T-helper 1 cell treated with Interleukin-12 subunit alpha and Interleukin-12 subunit beta and Interleukin-4 antibody, amounts not matched to agents 30 ng/mL and 1 ng/mL, for 36 hours (primary cell): ENCODE data around the gene SMIM12. TPM values are rescaled to one million over a fixed set of nuclear protein-coding genes. Genes with fewer than 3 reads are reported as not detected.
"Not testable (repeated sequence)": the region's sequence is repeated elsewhere in the genome, so short reads cannot be mapped to it uniquely, and the experiment has no call there.

Source experiments
- intact Hi-C: fragments of 100-400 bp; cut with micrococcal nuclease; formaldehyde crosslinking; loops from one replicate; pipeline ENCODE4 v1.15.1; 2024
- total RNA-seq: library from RNA; stranded (reverse); gene quantifications from 2 replicates; pipeline ENCODE4 v1.2.3, GENCODE V29; 2022

The SMIM12 gene
- total RNA-seq, 1 donor from 2014 or later, result 55.5 TPM

DNA sequence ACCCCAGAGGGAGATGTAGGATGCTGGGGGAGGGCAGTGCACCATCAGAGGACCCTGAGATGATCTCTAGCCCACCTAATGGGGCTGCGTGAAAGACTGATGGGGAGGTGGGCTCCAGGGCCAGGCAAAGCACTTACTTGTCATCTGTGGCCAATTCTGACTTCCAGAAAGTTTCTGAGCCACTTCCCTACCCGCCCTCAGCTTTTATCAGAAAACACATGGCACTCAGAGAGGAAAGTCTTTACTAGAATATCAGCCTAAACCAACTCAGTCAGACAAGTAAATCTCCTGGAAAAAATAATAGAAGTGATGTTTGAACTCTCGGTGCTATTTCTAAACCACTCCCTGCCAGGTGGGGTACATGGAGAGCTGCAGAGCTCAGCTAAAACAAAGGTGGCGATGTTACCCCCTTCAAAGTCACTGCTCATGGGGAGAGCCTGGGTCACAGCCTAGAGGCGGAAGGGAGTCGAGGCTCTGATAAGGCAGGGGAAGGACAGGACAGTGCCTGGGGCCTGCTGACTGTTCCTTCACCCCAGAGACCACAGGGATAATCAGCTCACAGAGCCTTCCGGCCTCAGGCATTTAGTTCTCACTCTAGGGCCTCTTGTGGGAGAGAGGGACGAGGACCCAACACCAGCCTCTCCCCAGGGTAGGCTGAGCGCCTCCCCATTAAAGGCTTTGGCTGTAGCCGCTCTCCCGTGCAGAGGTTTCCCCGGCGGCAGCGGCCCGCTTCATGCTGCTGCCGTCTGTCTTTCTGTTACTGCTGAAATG, 14.2 kb downstream of the SMIM12 start:
- intact Hi-C loops, result no loop called here

DNA sequence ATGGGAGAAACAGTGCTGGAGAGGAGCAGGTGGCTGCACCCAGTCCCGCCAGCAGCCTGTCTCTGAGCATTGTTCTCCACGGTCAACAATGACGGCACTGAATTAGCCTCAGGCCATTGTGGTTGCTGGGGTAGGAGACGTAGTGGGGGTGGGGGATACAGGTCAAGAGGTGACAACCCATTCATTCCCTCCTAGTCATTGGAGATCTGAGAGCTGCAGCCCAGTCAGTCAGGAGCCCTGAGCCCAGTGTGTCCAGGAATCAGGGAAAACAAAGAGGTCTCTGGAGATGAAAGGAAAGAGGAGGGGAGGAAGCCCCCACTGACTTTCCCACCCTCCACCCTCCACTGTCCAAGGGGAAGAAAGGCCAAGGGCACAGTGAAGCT, 15.3 kb downstream of the SMIM12 start:
- intact Hi-C loops, result no loop called here

DNA sequence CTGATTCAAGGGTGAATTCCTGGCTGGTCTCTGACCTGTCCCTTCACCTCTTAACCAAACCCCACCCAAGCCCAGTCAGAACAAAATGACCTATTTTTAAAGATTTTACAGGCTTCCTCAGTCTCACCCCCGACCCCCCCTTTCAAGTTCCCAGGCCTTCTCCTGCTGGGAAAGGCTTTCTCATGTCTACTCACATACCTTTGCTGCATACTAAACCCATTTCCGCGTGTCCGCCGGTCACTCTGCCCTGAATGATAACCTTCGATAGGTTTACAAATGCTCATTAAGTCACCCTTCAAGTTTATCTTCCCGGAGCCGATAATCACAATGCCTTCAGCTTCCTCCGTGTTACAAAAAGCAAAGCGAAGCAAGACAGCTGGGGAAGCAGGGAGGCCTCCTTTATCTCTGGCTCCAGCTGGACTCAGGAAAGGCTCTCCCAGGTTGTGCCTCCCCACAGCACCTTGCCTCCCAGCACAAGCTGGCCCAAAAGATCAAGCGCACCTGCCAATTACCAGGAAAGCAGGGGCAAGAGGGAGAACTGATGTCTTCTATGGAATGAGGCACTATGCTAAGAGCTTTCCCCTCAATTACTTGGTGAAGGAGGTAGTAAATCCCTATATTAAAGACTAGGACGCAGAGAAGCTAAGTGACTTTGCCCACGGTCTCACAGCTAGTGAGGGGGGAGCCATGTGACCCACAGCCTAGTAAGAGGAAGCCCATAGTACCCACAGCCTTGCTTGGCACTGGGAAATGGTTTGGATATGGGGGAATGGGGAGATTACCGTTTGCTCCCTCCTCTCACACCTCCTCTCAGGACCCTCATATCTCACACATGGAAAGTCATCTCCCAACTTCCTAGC, 15.9 kb downstream of the SMIM12 start:
- intact Hi-C loops, result no loop called here

DNA sequence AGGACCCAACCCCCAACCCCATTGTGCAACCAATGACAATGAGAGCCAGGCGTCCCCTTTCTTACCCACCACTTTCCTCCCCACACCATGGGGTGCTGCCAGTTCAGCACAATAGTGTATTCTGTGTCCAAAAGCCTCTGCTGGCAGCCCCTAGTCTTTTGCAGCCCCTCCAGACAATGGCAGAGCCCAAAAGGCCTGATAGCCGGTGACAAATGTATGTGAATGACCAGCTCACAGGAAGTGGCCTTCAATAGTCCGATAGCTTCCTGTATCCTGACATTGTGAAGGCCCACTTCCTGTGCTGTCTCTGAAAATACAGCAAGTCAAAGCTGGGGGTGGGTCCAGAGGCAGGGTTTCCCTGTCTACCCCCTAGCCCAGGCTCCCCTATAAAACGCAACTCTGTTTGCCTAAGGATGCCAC, 16.6 kb downstream of the SMIM12 start:
- intact Hi-C loops, result no loop called here

DNA sequence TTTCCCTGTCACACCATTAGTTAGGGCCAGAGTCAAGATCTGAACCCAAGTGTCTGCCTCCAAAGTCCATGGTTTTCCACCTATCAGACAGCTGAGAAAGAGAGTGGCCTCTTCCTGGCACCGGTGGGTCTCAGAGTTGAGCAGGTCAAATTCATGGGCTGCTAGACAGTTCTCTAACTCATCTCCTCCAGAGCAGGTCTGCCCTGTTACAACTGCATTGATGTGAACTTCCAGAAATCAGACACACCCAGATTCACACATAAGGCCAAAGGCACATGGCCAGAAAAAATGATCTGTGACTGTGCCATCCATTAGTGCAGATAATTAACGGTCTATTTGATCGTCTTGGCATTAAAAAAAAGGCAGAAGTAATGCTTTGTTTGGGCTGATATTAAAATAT, 17.5 kb downstream of the SMIM12 start:
- intact Hi-C loops, result no loop called here

DNA sequence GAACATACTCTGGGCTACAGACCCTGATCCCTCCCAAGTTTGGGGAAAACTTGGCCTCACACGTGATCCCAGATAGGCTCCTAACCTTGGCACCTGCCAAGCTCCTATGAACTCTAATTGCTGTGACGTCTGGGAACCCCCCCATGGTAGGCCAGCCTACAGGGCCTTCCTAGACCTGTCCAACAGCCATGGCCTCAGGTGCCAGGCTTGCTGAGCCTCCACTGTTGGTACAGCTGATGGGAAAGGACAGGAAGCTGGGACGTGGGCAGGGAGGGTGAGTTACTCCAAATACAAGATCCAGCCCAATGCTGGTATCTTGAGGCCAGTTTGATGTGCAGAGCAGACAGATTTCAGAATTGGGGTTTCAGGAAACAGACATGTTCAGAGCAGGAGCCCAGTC, 19.1 kb downstream of the SMIM12 start:
- intact Hi-C loops, result no loop called here

DNA sequence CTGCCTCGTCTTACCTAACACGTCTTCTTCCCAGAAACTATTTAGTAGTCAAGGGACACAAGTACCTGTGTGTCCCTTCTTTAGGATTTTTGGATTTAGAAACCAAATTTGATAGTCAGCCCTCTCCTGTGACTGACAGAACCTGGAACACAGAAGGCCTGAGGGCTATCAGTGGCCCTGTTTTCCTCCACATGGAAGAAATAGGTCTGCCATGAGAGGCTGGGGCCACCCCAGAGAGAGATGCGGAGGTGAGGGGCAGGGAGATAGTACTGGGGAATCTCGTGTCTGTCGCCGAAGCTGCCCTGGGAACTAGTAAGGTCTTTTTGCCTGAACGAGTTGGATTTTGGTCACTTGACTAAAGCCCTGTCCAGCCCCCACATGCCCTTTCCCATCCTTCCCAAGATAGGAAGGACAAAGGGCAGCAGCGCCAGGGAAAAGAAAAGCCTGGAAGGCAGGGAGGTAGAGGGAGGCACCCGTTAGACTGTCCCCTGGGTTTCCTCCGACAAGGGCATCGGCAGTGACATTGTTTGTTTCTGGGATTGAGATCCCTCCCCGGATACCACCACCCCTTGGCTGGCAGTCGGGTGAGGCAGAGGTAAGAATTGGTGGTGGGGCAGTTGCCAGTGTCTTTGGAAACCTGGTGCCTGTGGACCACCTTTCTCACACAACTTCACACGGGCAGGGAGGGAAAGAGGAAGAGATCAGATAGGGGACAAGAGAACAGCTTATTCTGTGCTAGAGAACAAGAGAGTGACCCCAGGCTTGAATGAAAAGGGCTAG, 19.8 kb downstream of the SMIM12 start:
- intact Hi-C loops, result no loop called here

DNA sequence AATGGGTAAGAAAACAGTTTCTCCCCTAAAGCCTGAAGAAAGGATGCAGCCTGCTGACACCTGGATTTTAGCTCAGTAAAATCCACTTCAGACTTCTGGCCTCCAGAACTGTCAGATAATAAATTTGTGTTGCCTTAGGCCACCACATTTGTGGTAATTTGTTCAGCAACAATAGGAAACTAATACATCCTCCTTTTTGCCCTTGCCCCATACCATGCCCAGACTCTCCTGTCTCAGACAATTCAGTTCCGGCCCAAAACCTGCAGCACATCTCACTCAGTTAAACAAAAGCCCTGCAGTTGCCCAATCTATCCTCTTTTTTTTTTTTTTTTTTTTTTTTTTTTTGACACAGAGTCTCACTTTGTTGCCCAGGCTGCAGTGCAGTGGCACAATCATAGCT, 25.8 kb downstream of the SMIM12 start:
- intact Hi-C loops, result no loop called here

DNA sequence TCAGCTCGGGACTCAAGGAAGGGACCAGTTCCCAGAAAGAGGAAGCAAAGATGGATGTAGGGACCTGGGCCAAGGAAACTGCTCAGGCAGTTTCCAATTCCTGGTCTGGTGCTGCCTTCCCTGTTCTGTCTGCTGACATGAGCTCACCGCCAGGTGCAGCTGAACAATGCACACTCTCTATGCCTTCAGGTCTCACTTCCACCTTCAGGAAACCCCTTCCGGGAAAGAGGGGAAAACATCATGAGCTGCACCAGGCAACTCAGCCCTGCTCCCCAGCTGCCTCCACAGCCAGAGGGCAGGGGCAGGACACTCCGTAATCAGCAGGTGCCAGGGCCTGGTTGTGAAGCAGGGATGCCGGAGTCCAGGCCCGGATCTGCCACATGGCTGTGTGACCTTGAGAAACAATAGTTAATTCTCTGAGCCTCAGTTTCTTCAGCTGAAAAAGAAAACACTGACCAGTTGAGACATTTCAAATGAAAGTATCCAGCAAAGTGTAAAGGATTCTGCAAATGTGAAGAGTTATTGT, 27.8 kb downstream of the SMIM12 start:
- intact Hi-C loops, result no loop called here

DNA sequence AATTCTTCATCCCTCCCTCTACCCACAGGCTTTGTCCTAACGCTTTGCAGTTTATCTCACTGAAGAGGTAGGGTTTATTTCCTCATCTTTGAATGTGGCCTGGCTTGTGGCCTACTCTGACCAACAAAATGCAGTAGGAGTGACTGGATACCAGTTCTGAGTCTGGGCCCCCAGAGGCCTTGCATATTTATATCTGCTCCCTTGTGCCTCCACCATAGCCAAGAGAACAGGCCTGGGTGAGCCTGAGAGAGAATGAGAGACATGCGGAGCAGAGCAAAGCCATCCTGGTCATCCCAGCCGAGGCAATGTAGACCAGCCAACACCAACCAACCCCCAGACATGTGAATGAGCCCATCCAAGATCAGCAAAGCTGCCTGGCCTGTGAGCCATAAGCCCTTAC, 30.3 kb downstream of the SMIM12 start:
- intact Hi-C loops, result no loop called here

DNA sequence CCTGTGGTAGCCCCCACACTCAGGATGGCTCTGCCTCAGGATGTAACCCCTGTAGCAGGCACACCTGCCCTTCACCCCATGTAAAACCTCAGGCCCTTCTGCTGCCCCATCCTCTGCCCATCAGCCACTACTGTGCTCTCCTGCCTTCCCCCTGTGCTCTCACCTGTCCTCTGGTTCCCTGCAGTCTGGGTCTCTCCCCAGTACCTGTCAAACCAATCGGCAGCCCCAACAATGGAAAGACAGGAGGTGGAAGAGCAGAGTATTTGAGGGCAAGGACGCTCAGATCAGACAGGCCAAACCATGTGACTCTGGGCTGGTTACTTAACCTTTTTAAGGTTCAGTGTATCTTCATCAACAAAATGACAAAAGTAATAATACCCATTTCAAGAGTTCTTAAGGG, 30.9 kb downstream of the SMIM12 start:
- intact Hi-C loops, result no loop called here

DNA sequence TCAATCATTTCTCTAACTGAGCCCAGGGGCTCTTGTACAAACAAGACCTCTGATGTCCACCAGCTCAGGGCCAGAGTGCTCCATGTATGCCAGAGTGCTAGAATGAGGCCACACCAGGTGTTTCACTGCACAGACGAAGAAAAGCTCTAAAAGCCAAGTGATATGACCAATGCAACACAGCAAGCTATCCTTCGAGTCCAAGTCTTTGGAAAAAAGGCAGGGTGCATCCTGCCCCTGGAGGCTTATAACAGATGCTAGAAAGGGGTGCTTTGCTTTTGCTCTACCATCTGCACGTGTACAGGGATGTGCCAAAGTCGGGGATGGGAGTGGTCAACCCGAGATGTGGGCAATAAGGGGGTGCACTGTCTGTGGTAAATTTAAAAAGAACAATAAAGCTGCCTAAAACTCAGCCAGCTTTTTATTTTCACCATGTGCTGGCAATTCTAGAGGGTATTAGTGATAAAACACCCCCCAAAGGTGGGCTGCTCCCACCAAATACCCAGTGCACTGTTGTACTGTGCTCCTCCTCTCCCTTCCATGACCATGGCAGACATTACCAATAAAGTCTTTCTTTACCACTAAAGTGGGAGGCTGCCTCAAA, 32.1 kb downstream of the SMIM12 start:
- intact Hi-C loops, result no loop called here

DNA sequence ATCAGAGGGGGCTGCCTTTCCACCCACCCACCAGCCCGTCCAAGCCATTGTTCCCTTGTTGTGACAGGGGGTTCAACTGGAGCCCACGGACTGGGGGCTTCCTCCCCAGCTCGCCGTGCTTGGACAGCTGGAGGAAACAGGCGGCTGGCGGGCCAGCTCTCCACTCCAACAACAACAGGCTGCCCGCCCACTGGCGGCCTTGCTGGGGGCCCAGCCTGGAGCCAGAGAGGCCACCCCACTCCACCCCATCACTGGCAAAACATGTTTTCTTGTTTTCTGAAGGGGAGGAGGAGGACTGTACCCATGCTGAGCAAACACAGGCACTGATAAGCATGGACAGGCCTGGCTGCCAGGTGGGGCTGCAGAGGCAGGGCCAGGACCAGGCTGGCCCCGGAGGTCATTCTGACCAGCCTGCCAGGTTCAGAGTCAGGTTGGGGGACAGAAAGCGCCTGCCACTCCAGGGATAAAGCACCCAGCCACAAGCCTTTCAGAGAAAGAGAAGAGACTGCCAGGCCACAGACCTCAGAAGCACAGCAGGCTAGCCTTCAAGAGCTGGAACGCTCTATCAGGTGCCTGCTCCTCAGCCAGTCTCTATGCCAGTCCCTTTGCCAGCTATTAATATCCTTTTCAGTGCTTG, 34.0 kb downstream of the SMIM12 start:
- intact Hi-C loops, result no loop called here

DNA sequence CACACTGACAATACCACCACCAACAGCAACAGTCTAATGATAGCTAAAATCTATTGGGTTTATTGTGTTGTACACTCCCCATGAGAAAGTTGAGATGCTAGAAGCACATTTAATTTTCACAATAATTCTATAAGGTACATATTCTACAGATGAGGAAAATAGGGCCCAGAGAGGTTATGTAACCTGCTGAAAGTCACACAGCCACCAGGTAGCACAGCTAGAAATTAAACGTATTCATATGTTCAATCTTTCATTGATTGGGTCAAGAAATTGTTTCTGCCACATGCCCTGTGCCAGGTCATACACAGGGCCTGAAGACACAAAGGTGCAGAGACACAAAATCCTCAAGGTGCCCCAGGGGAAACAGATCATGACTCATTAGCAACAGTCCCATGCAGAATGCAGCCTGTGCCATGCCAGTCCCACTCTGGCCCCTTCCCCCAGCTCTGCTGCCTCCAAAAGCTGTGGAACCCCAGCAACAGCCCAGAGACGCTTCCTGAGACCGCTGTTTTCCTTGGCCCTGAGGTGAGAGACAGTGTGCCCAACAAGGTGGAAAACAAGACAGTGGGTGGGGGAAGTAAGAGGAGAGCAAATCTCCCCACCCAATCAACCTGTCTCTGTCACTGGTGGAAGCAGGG, 34.6 kb downstream of the SMIM12 start:
- intact Hi-C loops, result no loop called here

DNA sequence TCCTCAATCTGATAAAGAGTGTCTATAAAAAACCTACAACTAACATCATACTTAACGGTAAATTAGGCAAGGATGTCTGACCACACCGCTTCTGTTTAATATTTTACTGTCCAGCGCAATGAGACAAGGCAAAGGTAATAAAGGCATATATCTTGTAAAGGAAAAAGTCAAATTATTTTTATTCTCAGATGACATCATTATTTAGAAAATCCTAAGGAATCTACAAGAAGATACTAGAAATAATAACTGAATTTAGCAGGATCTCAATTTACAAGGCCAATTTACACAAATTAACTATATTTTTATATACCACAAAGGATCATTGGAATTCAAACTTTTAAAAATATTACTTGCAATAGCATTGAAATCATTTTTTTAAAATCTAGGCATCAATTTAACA, 37.3 kb downstream of the SMIM12 start:
- intact Hi-C loops, result no loop called here

DNA sequence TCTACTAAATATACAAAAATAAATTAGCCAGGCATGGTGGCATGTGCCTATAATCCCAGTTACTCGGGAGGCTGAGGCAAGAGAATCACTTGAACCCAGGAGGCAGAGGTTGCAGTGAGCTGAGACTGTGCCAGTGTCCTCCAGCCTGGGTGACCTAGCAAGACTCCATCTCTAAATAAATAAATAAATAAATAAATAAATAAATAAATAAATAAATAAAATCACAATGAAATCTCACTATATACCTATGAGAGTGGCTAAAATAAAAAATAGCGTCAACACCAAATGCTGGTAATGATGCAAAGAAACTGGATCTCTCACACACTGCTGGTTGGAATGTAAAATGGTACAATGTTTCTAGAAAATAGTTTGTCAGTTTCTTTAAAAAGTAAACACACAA, 40.7 kb downstream of the SMIM12 start:
- intact Hi-C loops, result not testable (repeated sequence)

DNA sequence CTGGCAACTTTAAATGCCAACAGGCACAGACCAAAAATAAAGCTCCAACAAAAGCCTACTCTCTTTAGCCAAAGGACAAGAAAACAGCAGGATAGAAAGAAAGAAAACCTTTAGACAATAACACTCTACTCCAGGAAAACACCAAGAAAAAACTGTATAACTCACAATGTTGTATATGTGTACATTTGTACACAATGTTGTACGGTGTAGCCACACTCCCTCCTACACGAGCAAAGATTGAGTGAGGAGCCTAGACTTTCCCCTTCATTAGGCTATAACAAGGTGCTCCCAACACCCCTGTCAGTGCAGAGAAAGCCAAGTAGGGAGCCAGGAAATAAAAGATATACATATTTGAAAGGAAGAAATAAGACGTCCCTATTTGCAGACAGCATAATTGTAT, 42.8 kb downstream of the SMIM12 start:
- intact Hi-C loops, result no loop called here

DNA sequence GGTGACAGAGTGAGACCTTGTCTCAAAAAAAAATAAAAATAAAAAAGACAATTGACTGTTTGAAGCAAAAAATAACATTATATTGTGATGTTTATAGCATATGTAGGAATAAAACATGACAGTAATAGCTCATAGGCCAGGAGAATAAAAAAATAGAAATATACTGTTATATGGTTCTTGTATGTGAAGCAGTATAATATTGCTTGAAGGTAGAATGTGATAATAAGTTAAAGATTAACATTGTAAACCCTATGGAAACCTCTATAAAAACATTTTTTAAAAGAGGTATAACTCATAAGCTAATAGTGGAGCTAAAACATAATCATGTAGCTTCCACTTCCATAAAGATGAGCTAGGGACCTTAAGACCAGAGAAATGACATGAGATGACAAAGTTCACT, 43.2 kb downstream of the SMIM12 start:
- intact Hi-C loops, result no loop called here

DNA sequence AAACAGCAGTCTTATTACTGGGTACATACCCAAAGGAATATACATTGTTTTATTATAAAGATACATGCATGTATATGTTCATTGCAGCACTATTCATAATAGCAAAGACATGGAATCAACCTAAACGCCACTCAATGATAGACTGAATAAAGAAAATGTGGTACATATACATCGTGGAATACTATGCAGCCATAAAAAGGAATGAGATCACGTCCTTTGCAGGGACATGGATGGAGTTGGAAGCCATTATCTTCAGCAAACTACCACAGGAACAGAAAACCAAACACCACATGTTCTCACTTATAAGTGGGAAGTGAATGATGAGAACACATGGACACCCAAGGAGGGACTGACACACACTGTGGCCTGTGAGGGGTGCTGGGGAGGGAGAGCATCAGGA, 48.8 kb downstream of the SMIM12 start:
- intact Hi-C loops, result not testable (repeated sequence)

DNA sequence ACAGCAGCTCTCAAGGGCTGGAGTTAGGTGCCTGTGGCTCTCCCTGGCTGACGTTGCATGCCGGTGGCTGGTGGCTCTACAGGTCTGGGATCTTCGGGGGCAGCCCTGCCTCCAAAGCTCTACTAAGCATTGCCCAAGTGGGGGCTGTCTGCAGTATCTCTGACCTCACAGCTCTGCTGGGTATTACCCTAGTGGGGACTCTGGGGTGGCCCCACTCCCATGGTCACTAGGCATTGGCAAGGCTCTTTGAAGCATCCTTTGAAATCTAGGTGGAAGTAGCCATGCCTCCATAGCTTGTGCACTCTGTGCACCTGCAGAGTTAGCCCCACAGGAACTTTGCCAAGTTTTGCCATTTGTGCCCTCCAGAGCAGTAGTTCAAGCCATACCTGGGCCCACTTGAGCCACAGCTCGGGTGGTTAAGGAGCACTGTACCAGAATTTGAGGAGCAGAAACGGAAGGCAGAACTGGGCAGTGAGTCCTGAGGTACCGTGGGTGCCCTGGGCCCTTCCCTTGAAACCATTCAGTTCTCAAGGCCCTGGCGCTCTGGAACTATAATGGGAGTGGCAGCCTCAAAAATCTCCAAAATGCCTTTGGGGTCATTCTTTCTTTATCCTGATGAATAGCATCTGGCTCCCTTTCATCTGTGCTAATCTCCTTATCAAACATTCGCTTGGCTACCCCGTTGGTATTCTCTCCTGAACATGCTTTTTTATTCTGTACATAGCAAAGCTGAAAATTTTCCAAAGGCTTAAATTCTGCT, 51.3 kb downstream of the SMIM12 start:
- intact Hi-C loops, result no loop called here
